Germinal center (tissue), 1 donor: ENCODE results near the gene RSPO1.
"Not testable (repeated sequence)": the region's sequence is repeated elsewhere in the genome, so short reads cannot be mapped to it uniquely, and the experiment has no call there.

Source experiments
- DNase-seq: peaks from one replicate; pipeline ENCODE4 v3.0.0; 2012; ENCODE audit warnings: mixed read lengths, low spot score

RSPO1 gene

DNA sequence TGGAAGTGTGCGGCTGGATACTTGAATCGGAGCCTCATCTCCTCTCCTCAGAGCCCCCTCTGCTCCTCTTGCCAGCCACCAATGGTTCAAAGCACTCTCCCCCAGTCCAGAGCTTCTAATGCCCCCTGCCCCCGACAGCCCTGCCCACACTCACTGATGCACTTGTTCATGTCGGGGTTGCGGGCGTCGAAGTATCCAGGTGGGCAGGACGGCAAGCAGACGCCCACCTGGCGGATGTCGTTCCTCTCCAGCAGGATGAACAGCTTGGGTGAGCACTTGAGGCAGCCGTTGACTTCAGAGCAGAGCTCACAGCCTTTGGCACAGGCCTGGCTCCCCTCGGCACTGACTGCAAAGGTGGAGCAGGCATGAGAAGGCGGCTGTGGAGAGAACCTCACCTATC lies 18.4 kb downstream of the RSPO1 start:
- DNase-seq: no peak

- DNase-seq: no peak
These were observed 20.6 kb downstream of the RSPO1 start for GRCh38 chr1:37614105-37614504.

DNA sequence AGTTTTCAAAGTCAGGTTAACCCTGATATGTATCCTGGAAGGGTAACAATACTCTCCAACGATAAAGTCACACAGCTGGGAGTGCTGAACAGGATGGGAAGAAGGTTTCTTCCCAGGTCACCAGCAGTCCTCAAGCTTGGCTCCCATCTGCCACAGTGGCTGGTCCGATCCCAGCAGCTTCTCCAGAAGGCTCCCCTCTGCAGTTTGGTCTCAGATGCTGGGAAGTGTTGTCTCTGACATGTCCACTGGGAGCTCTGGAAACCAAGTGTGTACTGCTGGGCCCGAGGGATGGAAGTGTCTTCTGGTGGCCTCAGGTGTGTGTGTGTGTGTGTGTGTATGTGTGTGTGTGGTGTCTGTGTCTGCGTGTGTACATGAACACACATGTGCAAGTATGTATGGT lies 22.5 kb downstream of the RSPO1 start:
- no peak for DNase-seq

GRCh38 chr1:37609994-37610393 lies 24.7 kb downstream of the RSPO1 start:
- no peak for DNase-seq

- DNase-seq: no peak
These were observed 25.7 kb downstream of the RSPO1 start for GRCh38 chr1:37609002-37609401.

DNA sequence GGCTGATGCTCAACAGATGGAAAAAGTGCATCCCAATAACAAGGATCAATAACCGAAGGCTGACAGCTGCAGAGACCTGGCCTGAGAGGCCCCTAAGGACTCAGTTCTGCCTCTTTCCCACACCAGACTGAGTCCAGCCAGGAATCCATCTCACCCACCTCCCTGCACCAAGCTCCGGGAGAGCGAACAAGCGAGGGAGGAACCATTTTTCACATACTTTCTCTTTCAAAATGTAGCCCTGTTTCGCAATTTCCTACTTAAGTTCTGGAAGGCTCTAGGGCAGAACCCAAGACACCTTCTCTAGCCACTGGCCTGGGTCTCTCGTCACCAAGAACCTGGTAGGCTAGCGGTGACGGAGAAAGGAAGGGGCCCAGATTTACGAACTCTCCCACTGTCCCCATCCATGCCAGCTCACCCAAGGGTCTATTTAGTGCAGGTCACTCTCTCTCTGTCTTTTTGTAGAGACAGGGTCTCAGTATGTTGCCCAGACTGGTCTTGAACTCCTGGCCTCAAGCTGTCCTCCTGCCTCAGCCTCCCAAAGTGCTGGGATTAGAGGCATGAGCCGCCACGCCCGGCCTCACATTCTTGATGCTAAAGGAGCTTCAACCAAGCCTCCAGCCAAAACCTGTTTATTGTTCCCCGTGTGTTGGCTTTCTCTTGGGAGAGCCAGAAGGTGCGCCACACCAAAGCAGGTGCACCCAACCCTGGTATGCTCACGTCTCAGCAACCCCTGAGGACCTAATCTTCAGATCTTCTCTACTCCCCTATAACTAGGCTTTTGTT lies 28.0 kb downstream of the RSPO1 start:
- no peak for DNase-seq

DNA sequence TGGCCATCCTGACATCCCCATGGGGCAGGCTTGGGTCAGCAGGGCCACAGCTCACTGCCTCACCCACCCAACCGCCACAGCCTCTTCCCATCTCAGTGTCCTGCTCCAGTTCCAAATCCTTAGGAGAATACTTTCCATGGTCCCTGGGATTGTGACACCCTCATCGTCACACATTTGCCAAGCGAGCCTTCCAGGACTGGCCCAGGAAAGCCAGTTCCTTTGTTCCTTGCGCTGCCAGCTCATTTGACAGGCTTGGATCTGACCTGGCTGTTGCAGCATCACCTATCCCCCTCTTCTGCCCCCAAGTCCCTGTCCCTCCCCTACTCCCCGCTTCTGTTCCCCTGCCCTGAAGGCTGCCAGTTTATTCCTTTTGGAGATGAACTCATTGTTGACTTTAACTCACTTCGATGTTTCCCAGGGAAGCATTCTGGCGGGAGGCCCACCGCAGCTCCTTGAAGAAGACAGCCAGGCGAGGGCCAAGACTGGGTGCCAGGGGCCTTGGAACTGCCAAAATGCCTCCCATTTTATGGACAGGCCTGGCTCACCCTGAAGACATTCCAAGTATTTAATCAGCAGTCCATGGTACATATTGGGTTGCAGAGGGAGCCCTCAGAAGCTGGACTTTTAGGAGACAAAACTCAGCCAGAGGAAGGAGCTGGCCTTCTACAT lies 28.8 kb downstream of the RSPO1 start:
- DNase-seq: no peak

- no peak for DNase-seq
These were observed 29.5 kb downstream of the RSPO1 start for GRCh38 chr1:37605061-37605650.

DNA sequence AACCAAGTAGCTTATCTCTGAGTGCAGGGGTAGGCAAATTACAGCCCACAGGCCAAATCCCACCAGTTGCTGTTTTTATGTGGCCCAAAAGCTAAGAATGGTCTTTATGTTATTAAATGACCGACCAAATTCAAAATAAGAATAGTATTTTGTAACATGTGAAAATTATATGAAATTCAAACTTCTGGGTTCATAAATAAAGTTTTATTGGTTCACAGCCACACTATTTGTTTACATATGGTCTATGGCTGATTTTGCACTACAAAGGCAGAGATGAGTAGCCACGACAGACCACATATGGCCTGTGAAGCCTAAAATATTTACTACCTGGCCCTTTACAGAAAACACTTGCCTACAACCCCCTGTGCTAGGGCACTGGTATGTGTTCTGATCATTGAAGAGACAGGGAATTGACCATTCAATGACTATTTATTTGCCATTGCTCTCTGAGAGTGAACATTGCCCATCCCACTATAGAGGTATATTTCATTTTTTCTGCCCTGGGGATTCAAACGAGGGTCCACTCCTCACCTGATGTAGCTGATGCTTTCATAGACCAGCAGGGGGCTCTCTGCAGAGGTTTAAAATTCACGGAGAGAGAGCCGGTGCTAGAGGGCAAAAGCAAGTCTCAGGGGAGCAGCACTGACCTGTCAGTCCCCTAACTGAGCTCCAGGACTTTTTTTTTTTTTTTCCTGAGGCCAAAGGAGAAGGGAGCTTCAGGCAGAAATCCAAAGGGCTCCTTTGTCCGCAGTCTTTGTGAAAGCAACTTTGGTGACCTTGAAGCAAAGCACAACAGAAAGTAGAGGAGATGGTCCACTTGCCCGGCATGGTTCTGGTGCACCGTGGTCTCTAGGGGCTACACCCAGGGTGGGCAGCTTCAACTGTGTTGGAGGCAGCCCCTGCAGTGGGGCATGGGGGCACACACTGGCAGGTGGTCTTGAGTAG lies 31.7 kb downstream of the RSPO1 start:
- peak; percentile 56 for DNase-seq

GRCh38 chr1:37601441-37601840 lies 33.3 kb downstream of the RSPO1 start:
- no peak for DNase-seq

GRCh38 chr1:37599940-37600339 lies 34.8 kb downstream of the RSPO1 start:
- DNase-seq: no peak

- DNase-seq: peak; percentile 6
These were observed 38.5 kb downstream of the RSPO1 start for GRCh38 chr1:37596182-37596667.

DNA sequence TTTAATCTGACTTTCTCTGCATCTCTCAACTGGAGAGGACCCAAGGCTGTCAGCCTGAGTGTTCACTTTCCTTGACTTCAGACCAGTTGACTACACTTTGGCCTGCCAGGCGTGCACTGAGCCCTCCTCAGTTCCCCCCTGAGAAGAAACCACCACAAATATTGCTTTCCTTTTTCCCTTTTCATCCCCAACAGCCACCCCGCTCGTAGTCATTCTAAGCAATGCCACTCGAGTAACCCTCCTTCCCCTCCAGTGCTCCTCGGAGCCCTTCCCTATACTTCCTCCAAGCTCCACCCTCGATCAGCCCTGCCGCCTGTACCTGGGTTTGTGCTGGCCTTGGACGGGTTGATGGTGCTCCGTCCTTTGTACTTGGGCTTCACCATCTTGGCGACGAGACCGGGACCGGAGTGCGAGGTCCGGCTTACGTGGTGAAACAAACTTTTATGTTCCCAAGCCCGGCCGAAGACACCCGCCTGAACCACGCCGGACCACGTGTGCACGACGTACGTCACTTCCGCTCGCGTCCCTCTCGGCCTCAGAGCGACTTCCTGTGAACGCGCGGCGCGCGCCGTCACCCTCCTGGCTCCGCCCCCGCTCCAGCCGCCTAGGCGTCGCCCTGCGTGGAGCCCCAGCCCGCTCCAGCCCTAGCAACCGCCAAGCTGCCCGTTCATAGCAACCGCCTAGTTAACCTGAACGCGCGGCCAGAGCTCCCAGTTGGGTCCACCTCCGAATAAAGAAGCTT lies 39.1 kb downstream of the RSPO1 start, which contains the start of gene GNL2:
Gene GNL2 (minus strand): TSS at position 498 of the 742 bp plus-strand sequence. CDS start 115 bp downstream, at position 383.
- DNase-seq: peak; percentile 98

GRCh38 chr1:37593726-37594125 lies 41.0 kb downstream of the RSPO1 start:
- DNase-seq: no peak

DNA sequence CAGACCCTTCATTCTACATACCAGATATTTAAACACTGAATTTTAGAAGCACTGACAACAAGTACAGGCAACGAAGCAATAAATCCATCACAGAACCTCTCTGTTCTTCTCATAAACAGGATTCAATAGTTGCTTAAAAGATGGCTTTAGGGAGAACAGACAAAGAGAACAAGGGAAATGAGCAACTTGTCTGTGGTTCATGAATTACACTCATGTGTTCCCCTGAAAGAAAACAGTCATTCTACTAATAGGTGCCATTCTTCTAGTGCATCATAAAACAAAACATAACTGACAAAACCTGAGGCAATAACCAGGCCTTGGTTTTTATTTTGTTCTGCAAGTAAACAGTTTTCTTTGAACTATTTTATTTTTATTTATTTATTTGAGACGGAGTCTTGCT lies 45.8 kb downstream of the RSPO1 start:
- no peak for DNase-seq

GRCh38 chr1:37584544-37584943 lies 50.1 kb downstream of the RSPO1 start:
- DNase-seq: not testable (repeated sequence)

- DNase-seq: no peak
These were observed 59.0 kb downstream of the RSPO1 start for GRCh38 chr1:37575692-37576091.

- DNase-seq: no peak
These were observed 59.7 kb downstream of the RSPO1 start for GRCh38 chr1:37574834-37575480.

DNA sequence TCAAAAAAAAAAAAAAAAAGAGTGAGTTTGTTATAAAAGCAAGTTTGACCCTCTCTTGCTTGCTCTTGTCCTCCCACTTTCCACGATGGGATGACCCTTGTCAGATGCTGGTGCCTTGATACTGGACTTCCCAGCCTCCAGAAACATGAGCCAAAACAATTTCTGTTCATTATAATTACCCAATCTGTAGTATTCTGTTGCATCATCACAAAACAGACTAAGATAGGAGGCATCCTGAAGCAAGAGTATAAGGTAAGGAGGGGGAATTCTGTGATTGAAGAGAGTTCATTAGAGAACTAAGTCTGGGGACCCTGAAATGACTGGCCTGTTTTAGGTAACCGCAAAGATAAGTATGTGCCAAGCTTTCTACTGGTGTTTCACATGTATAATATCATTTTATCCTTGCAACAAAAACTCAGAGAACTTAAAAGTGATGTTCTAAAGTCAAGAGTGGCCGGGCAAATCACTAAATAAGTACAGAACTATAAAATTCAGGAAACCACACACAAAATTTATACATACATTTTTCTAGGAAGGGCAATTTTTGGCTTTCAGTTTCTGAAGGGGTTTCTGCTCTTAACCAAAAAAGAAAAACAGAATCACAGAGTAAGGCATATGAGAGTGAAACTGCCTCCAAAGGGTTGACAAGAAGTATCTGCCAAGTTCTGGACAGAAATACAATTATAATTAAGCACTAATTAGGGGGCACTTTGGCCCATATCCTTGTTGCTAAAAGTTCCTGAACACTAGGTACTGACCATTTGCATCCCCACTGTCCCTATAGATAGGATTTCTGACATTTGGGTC lies 64.0 kb downstream of the RSPO1 start:
- DNase-seq: no peak

DNA sequence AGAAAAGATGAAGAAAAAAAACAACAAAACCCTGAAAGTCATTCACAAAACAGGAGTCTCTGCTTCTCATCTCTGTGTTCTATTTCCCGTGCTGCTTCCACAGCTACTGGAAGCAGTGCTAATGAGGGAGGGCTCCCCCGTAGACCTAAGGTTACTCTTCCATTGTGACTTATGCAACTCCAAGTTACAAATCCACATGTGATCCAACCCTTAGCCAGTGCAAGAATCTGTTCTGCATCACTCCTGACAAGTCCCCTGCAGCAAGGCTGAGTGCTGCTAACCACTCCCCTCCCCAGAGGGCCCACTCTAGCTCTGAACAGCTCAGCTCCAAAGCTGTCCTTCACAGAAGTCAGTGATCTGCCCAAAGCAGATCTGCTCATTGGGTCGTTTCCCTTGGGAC lies 67.7 kb downstream of the RSPO1 start:
- no peak for DNase-seq
